Spleen (tissue), 11 donors: ENCODE results near the gene HMGXB4. TPM values are rescaled to one million over a fixed set of nuclear protein-coding genes. Genes with fewer than 3 reads are reported as not detected.

Source experiments
- DNase-seq: peaks from one replicate; pipeline ENCODE4 v3.0.0-alpha.2; 2020
- H3K27ac ChIP-seq, 8 donors: fragments of 200-600 bp; sonication (generic) in 7 of 8; 1 replicate in 4 of 8; 2 replicates in 4 of 8; pipeline versions ENCODE4 v1.5.0 to v1.8.0; 2016 to 2021; ENCODE audit warnings: inconsistent platforms in 4 of 8, mild to moderate bottlenecking in 4 of 8, moderate library complexity in 1 of 8
- H3K27me3 ChIP-seq, 7 donors: fragments of 200-600 bp; sonication (generic) in 6 of 7; replicated peaks in 1 of 7; 1 replicate in 4 of 7; 2 replicates in 3 of 7; pipeline versions ENCODE4 v1.5.0 to v1.8.0; 2016 to 2021; ENCODE audit warnings: inconsistent platforms in 3 of 7, mild to moderate bottlenecking in 1 of 7
- H3K36me3 ChIP-seq, 6 donors: fragments of 200-600 bp; sonication (generic) in 5 of 6; 1 replicate in 4 of 6; 2 replicates in 2 of 6; pipeline versions ENCODE4 v1.5.0 to v1.8.0; 2016 to 2021; ENCODE audit warnings: inconsistent platforms in 2 of 6
- H3K4me1 ChIP-seq, 6 donors: fragments of 200-600 bp; sonication (generic) in 5 of 6; 1 replicate in 3 of 6; 2 replicates in 3 of 6; pipeline versions ENCODE4 v1.5.0 to v1.8.0; 2016 to 2021; ENCODE audit warnings: inconsistent platforms in 3 of 6
- H3K4me3 ChIP-seq, 8 donors: fragments of 200-600 bp; sonication (generic) in 7 of 8; 1 replicate in 4 of 8; 2 replicates in 4 of 8; pipeline versions ENCODE4 v1.5.0 to v1.8.0; 2016 to 2021; ENCODE audit warnings: inconsistent platforms in 4 of 8, mild to moderate bottlenecking in 4 of 8, moderate library complexity in 2 of 8
- H3K9me3 ChIP-seq, 8 donors: fragments of 200-600 bp; sonication (generic) in 7 of 8; 1 replicate in 4 of 8; 2 replicates in 4 of 8; pipeline versions ENCODE4 v1.5.0 to v1.8.0; 2016 to 2021; ENCODE audit warnings: inconsistent platforms in 4 of 8
- POLR2A ChIP-seq, 3 donors: fragments of 450-650 bp; IDR thresholded peaks; one replicate each; pipeline ENCODE4 v1.5.1; 2017; ENCODE audit warnings: antibody characterized with exemption in 3 of 3, mild to moderate bottlenecking in 1 of 3
- POLR2AphosphoS5 ChIP-seq, 3 donors: sonication (generic); formaldehyde crosslinking; IDR thresholded peaks; one replicate each; pipeline ENCODE4 v1.5.1; 2017; ENCODE audit warnings: antibody characterized with exemption in 3 of 3
- WGBS, 5 donors: extraction: QIAGEN DNeasy Blood & Tissue Kit in 3 of 5; methylation state at CpG; one replicate each; pipeline versions ENCODE4 v1.1.5 to v1.1.7; 2013 to 2018; 5-methylcytosine and 5-hydroxymethylcytosine counted together
- intact Hi-C: fragments of 100-400 bp; cut with DNase I; formaldehyde crosslinking; loops from one replicate; pipeline ENCODE4 v1.15.0; 2023; ENCODE audit warnings: low total_unique reads
- polyA plus RNA-seq, 3 donors: library from polyadenylated mRNA; stranded (reverse); fragments of 200-250 nt; gene quantifications; one replicate each; pipeline ENCODE4 v1.2.1, GENCODE V29; 2013
- total RNA-seq, 7 donors: library from RNA; depleted of rRNA in 3 of 7; stranded (reverse); fragments of >200 nt in 3 of 7; fragmentation: NEBNext Ultra II Directional in 4 of 7; extraction: Animal tissue kit (Norgen Biotek cat#: 25700) in 4 of 7; gene quantifications; one replicate each; pipeline versions ENCODE4 v1.1.0 to v1.2.1, GENCODE V29; 2016 to 2021
- TF ChIP-seq, protein P1 (sequence below), 11 experiments: fragments of 200-600 bp in 7 of 11; fragments of 450-650 bp in 4 of 11; sonication (generic) in 4 of 11; IDR thresholded peaks in 8 of 11; conservative IDR thresholded peaks in 3 of 11; 1 replicate in 7 of 11; 2 replicates in 4 of 11; pipeline versions ENCODE4 v1.4.0 to v1.8.0; 2016 to 2021; ENCODE audit warnings: antibody characterized with exemption in 11 of 11, inconsistent platforms in 4 of 11, mild to moderate bottlenecking in 1 of 11
- donor health status: healthy with polysubstance abuse.
- donor health status: DM: no; HTN: no; CAD: no; lungs with moderate emphysema.
- donor health status: DM: no; HTN: no; CAD: no.
- donor health status: Bipolar disorder and iron deficiency.
- donor health status: healthy.
- donor health status: DM: no; HTN: no; CAD: no.
- donor health status: DM: yes; HTN: yes; CAD: no.

Gene HMGXB4
- total and polyA plus RNA-seq, 10 donors = 4.0 to 24.6 (median 19.5) TPM

DNA sequence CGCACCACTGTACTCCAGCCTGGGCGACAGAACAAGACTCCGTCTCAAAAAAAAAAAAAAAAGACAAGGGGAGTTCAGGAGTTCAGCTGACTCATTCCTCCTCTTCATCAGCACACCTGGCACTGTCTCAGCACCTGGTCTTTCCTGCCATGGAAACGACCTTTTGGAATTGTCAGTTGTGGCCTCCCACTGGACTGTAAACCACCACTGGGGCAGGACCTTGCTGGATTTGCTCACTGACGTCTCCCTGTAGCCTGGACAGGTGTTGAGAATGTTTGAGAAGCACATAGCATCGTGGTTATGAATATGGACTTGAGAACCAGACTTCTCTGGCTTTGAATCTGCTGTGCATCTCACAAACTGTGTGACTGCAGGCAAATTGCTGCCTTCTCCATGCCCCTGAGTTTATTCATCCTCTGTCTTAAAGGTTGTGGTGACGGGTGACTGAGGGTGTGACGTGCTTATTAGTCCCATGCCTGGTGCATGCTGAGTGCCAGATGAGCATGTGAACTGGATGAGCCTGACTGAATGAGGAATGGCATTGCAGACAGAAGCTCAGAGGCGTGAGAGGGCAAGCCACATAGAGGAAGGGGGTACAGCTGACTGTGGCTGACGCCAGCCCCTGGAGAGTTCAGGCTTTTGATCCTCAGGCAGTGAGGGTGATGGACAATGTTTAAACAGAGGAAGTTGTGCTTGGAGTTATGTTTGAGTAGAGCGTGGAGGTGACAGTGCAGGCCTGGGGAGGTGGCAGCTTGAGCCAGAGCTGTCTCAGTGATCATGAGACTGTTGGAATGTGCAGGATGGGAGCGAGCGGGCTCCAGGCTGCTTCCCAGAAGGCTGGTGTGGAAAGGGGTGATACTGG, 55.1 kb downstream of the HMGXB4 start:
- Histone ChIP-seq H3K4me1 (peaks cover 23 to 87% (median 74%) of the 10 kb centered on the region in 6 donors), H3K27me3 (no peaks in the 10 kb centered on the region), H3K9me3 (no peaks in the 10 kb centered on the region), H3K27ac (peak overlapping the region in 5 of 8 donors; percentile 44 to 72 (median 71)), H3K4me3 (no peak overlapping the region), H3K36me3 (peaks cover 0 to 65% (median 13%) of the 10 kb centered on the region in 6 donors)
- peak; percentile 30 for DNase-seq
- no peak for TF ChIP-seq POLR2A (IDR thresholded peaks at IDR 0.05)
- TF ChIP-seq, protein P1, sequence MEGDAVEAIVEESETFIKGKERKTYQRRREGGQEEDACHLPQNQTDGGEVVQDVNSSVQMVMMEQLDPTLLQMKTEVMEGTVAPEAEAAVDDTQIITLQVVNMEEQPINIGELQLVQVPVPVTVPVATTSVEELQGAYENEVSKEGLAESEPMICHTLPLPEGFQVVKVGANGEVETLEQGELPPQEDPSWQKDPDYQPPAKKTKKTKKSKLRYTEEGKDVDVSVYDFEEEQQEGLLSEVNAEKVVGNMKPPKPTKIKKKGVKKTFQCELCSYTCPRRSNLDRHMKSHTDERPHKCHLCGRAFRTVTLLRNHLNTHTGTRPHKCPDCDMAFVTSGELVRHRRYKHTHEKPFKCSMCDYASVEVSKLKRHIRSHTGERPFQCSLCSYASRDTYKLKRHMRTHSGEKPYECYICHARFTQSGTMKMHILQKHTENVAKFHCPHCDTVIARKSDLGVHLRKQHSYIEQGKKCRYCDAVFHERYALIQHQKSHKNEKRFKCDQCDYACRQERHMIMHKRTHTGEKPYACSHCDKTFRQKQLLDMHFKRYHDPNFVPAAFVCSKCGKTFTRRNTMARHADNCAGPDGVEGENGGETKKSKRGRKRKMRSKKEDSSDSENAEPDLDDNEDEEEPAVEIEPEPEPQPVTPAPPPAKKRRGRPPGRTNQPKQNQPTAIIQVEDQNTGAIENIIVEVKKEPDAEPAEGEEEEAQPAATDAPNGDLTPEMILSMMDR (IDR thresholded peaks at IDR 0.05 in 8 of 11, conservative IDR thresholded peaks at IDR 0.05 in 3 of 11) = no peak
- no peak for TF ChIP-seq POLR2AphosphoS5 (IDR thresholded peaks at IDR 0.05)
- intact Hi-C loops = no loop called here
- 74 to 84% (median 76%) methylated on average over 13 of the region's 13 CpGs for WGBS, 5 donors

DNA sequence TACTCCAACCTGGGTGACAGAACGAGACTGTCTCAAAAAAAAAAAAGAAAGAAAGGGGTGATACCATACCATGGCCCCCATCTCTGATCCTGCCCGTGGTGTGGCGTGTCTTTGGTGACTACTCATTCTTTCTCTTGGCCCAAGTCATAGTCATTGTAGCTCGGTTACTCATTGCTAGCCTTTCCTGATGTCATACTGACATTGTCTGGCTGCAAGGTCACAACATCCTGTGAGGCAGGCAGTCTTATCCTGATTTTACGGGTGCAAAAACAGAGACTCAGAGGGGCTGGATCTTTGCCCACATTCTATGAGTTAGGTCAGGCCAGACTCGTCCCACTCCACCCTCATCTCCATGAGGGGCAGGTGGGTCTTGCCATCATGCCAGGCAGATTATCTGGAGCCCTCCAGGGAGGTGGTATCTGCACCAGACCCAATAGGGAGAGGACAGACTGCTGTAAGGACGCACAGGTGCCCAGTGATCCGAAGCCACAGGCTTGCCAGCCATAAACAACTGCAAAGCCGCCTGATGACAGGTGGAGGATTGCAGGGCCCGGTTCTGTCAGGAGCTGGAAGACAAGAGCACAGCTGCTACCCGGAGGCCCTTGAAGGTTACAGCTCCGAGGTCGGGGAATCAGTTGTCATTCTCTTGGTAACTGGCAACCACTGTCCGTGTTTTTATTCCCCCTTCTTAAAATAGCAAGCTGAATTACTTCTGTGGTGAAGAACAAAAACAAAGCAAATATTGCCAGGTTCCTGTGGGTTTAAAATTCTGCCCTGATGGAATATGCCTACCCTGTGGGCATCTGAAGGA, 56.2 kb downstream of the HMGXB4 start:
- 51 to 75% (median 65%) methylated on average over 12 to 14 of the region's 14 CpGs for WGBS, 5 donors
- DNase-seq = peak; percentile 49
- Histone ChIP-seq H3K36me3 (peaks cover 0 to 75% (median 24%) of the 10 kb centered on the region in 6 donors), H3K4me3 (no peak overlapping the region), H3K4me1 (peaks cover 18 to 76% (median 63%) of the 10 kb centered on the region in 6 donors), H3K27me3 (no peaks in the 10 kb centered on the region), H3K27ac (peak overlapping the region in 7 of 8 donors; percentile 33 to 72 (median 65)), H3K9me3 (no peaks in the 10 kb centered on the region)
- intact Hi-C loops = no loop called here
- peak in 2 of 3 donors; percentile 30 to 72 for TF ChIP-seq POLR2AphosphoS5 (IDR thresholded peaks at IDR 0.05)
- TF ChIP-seq, protein P1 (IDR thresholded peaks at IDR 0.05 in 8 of 11, conservative IDR thresholded peaks at IDR 0.05 in 3 of 11) = no peak

DNA sequence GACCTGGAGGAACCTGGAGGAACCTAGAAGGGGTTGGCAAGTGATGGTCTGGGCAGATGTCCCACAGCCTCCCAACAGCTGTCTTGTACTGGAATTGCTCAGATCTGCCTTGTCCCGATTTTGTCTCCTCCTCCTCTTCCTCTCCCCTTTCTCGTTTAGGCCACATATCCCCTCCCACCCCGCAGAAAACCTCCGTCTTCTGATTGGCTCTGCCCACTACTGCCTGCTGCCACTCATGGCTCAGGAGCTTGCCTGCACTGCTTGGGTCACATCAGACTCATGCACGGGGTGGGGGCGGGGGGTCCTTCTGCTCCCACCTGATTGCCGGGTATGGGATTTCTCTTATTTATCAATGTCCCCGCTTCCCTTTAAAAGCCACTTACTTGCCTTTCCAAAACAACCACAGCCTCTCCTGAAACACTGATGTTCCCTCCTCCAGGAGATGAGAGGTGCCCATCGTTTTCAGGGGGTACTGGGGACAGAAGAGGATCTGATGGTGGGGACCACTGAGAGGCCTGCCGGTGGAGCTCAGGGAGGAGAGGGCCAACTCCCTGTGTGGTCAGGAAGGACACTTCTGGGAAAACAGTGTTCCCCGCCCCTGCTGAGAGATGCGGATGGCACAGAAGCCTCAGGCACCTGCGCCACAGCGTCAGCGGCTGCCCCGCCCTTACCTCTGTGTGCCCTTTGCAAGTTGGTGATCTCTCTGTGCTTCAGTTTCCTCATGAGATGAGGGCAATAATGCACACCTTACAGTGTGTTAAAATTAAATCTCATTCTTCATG, 57.1 kb downstream of the HMGXB4 start:
- intact Hi-C loops = no loop called here
- peaks cover 0 to 80% (median 31%) of the 10 kb centered on the region in 6 donors for H3K36me3 ChIP-seq
- H3K4me3 ChIP-seq = no peak overlapping the region
- no peaks in the 10 kb centered on the region for H3K27me3 ChIP-seq
- H3K9me3 ChIP-seq = no peaks in the 10 kb centered on the region
- DNase-seq = peak; percentile 67
- 77 to 87% (median 81%) methylated on average over 16 of the region's 16 CpGs for WGBS, 5 donors
- H3K4me1 ChIP-seq = peaks cover 16 to 68% (median 55%) of the 10 kb centered on the region in 6 donors
- TF ChIP-seq POLR2A (IDR thresholded peaks at IDR 0.05) (no peak), POLR2AphosphoS5 (IDR thresholded peaks at IDR 0.05) (peak in 1 of 3 donors; percentile 16)
- H3K27ac ChIP-seq = peak overlapping the region in 4 of 8 donors; percentile 65 to 72 (median 72)
